HG03025 (cell line): ENCODE results near the gene GLI2.

Source experiments
- ATAC-seq: cut with Tn5 transposase; IDR thresholded peaks from one replicate; pipeline ENCODE4 v1.9.1; 2021; ENCODE audit warnings: mild to moderate bottlenecking, moderate library complexity; ENCODE audit not compliant: unreplicated experiment, low FRiP score

GLI2 gene

DNA sequence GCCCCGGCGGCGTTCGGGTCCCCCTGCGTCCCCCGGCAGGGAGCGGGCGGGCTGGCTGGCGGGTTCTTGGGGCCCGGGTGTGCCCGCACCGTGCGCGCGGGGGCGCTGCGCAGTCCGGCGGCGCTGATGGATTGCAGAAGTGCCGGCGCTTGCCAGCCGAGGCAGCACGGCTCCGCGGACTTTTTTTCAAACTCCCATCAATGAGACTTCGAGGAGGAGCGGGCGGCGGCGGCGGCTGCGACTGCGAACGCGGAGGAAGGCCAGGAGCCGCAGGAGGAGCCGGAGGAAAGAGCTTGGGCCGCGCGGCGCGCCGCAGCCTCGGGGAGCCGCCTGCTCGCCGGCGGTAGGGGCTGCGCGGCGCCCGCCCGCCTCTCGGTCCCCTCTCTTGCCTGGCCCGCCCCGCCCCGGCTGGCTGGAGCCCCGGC, at the start of gene GLI2:
Gene GLI2 (plus strand): TSS at position 123 of the 425 bp plus-strand sequence. CDS start 61,453 bp downstream, outside the sequence.
- ATAC-seq = no peak

DNA sequence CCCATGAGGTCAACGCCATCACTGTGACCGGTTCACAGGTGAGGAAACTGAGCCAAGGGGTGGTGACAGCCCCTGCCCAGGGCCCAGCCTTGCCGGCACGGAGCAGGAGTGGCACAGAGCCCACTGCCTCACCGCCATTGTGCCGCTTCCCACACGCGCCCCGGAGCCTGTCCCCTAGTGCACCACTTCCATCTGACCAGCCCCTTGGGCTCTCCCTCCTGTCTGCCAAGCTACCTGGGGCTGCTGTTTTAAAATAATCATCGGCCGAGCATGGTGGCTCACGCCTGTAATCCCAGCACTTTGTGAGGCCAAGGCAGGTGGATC, 49.7 kb upstream of the GLI2 start:
- no peak for ATAC-seq

DNA sequence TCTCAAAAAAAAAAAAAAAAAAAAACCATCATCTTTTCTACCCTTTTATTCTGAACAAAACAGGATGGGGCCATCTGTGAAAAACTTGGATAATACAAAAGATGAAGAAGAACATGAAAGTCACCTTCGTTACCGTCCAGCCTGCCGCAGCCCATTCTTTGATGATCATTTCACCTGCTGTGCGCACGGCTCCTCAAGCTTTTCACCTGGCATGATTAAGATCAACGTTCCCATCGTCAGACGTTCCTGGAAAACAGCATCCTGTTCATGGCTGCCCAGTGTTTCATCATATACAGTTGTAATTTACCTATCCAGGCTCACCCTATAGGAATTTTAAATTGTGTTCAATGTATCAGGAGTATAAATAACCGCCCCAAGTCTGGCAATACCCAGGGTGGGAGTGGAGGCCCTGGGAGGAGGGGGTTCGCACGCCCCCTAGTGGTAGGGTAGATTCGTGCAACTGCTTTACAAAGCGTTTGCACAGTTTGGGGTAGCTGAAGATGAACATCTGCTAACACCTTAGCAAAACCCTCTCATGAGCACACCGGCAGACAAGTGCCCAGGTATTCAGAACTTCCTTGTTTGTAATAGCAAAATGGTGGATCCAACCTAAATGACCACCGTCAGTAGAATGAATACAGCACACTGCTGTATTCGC, 49.0 kb upstream of the GLI2 start:
- no peak for ATAC-seq

DNA sequence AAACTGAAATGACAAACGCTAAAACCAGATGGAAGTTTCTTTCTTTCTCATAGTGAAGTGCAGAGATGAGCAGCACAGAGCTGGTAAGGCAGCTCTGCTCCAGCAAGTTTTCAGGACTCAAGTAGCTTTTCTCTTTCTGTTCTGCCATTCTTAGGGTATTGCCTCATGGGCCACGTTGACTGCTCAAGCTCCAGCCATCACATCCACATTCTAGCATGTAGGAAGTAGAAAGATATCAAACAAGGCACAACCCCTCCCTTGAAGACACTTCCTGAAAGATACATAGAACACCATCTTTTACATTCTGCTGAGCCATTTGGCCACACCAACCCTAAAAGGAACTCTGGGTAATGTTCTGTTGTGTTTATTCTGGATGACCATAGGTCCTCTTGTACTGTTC, 48.5 kb upstream of the GLI2 start:
- ATAC-seq = no peak

DNA sequence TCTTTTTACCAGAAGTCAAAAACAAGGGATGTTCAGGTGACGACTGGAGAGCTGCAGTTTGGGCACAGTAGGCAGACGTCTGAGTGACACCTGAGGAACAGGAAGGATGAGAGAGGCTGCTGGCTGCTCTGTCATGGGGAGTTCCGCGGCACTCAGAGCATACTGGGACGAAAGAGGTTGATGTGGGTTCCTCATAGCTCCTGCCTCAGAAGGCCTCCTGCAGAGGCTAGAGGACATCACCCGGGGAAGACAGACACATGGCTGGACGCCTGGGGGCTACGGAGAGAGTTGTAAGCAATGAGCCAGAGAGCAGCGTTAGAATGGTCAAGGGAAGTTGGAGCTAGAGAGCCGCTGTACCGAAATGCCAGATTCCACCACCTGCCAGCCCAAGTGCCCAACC, 45.1 kb upstream of the GLI2 start:
- no peak for ATAC-seq

DNA sequence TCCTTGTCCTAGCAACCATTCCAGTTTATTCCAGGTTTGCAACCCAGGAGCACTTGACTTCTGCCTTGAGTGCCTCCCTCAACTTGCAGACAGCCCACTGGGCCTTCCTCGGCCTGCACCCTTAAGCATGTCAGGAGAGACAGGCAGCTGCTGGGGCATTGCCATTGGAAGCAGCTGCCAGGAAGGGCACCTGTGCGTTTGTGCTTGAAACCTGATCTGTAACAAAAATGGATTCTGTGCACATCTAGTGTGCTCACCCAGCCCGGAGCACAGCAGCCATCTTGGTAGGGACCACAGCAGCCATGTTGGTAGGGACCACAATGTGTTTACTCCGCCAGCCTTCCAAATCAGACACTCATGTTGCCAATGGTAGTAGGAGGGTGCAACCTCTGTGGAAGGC, 44.3 kb upstream of the GLI2 start:
- no peak for ATAC-seq

DNA sequence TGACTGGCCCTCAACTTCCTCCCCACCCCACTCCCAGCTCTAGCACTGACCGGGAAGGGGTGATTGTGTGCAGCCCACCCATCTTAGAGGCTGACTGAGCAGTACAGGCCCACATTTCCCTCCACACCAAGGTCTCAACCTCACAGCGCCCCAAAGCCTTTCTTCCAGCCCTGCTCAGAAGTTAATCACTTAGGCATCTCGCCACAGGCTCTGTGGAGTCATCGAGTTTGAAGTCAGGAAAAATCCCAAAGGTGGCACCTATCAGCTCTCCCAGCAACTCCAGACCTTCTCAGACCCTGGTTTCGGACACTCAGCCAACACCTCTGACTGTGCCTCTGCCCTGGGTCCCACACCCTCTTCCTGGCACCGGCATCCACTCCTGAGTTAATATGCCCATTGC, 43.0 kb upstream of the GLI2 start:
- no peak for ATAC-seq

DNA sequence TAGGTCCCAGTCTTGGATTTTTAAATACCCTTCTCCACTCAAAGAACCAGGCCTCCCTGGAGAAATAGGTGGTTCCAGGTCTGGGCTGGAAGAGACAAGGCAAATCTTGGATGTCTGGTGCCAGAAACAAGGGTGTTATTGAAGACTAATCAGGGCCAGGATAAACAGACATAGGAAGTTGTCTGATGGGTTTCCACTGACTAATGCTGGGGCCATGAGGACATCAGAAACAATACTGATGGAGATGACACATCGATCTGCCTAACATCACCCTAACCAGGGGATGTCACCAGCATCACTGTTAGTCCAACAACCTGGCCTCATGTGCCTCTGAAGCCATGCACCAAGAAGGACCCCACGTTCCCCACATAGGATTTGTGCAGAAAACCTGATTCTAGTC, 42.5 kb upstream of the GLI2 start:
- no peak for ATAC-seq

DNA sequence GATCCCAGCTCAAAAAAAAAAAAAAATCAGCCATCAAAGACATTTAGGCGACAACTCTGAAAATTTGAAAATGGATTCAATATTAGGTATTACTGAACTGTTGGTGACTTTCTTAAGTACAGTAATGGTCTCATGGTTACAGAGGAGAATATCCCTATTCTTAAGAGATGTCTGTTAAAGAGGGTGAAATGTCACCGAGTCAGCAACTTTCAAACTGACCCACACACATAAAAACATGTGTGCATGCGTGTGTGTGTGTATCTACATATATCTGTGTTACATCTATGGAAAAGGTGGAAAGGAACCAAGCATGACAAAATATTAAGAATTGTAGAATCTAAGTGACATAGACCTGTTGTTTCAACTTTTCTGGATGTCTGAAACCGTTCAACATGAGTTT, 41.6 kb upstream of the GLI2 start:
- no peak for ATAC-seq

DNA sequence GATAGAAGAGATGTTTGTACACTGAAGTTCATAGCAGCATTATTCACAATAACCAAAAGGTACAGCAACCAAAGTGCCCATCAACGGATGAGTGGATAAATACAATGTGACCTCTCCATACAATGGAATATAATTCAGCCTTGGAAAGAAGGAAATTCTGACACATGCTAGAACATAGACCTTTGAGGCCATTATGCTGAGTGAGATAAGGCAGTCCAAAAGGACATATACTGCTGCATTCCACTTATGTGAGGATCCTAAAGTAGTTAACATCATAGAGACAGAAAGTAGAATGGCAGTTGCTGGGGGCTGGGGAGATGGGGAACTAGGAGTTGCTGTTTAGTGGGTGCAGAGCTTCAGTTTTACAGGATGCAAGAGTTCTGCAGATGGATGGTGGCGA, 38.2 kb upstream of the GLI2 start:
- ATAC-seq = no peak

DNA sequence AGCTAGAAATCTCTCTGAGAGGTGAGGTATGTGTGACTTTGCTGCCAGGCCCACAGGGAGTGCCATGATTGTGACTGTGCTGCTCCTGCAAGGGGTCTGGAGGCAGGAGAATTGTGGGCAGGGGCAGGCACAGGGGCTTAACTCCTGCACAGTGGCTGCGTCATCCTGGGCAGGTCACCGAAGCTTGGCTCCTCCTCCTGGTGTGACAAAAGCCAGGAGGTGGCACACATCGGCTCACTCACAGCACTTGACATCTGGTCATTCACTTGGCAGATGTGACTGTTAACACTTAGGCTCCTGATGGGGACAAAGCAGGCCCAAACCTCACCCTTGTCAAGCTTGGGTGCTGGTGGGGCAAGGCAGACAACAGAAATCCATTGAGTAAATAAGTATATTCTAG, 36.4 kb upstream of the GLI2 start:
- no peak for ATAC-seq

DNA sequence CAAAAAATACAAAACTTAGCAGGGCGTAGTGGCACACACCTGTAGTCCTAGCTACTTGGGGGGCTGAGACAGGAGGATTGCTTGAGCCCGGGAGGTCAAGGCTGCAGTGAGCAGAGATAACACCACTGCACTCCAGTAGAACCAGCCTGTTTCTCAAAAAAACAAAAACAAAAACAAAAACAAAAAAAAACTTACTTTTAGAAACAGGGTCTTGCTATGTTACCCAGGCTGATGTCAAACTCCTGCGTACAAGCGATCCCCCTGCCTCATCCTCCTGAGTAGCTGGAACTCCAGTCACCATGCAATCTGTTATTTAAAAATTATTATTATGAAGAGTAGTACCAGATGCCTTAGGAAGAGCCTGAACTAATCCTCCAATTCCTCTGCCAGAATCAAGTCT, 35.0 kb upstream of the GLI2 start:
- no peak for ATAC-seq

DNA sequence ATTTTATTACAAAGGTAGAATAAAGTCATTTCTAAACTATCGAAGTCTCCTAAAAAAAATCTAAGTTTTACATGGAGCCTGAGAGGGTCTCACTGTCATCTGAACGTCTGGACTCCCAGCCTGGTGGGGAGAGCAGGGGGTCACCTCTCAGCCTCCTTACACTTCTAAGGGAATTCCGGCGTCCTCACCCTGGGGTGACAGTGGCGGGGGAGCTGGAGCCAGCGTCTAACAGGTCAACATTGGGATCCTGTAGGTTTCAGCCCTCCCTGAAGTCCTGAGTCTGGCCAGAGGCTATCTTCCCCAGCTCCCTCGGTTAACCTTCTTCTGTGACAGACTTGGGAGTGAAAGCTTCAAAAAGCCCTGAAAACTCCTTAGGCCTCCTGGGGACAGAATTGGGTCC, 34.6 kb upstream of the GLI2 start:
- no peak for ATAC-seq

DNA sequence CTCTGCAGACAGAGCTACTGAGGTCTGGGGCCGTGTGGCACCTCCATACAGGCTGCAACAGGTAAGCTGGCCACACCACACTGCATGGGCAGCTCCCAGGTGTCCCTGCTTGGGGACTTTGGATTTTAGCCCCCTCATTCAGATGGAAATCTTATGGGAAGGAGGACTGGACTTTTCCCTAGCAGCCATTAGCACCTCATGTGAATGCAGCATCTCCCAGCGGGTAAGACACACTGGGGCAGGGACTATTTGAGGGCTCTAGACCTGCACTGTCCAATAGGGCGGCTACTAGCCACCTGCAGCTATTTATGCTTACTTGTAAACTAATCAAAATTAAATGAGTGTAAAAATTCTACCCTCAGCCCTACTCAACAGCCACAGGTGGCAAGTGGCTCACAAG, 34.2 kb upstream of the GLI2 start:
- no peak for ATAC-seq

DNA sequence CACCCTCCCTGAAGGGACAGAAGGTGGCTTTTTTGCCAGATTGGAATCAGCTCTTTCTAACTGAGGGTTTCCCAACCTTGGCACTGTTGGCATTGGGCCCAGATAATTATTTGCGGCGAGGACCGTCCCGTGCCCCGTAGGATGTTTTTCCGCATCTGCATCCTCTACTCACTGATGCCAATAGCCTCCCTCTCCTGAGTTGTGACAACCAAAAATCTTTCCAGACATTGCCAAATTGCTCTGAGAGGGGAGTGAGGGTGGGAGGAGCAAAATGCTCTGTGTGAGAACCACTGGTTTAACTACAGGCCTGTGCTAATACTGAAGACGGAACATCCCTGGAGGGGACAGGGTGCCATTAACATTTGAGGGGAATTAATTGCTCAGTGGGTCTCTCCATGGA, 33.6 kb upstream of the GLI2 start:
- ATAC-seq = no peak

DNA sequence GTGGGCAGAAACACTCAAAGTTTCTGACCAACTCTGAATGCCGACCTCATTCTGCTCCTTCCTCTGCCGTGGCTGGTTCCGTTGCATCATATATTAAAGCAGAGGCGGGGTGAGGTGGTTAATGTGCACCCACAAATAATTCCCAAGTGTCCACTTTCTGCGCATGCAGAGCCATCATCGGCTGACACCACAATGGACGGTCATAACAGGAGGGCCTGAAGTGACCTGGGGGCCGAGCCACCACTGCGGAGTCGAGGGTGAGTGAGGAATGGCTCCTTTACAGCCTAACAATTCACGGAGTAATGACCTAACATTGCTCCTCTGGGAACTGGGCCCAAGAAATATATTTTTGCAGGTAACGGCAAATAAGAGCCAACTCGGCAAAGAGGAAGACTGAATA, 32.9 kb upstream of the GLI2 start:
- ATAC-seq = no peak

DNA sequence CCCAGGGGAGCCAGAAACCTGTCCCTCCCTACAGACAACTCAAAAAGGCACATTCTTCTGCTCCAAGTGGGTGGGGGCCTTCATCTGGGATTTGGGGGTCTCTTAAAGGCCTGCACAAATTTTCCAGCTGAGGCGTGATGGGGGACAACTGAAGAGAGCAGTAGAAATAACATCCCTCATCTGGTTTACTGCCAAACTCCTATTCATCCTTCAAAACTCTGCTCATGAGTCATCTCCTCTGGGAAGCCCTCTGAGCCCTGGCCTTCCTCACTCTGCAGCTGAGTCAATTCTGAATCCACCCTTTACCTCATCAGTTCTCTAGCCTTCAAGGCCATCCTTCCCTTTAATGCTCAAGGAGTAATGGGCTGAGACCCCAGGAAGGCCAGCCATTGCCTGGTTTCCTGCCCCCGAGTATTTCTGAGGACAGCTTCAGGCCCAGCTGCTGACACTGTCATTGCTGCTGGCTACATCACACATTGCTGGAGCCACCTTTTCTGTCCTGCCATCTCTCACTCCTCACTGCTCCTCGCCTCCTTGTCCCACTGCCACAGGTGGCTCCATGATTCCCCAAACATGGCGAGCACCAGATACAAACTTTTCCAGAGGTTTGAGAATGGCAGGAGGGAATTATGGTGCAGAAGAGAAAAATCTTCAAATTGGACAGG, 32.2 kb upstream of the GLI2 start:
- no peak for ATAC-seq

DNA sequence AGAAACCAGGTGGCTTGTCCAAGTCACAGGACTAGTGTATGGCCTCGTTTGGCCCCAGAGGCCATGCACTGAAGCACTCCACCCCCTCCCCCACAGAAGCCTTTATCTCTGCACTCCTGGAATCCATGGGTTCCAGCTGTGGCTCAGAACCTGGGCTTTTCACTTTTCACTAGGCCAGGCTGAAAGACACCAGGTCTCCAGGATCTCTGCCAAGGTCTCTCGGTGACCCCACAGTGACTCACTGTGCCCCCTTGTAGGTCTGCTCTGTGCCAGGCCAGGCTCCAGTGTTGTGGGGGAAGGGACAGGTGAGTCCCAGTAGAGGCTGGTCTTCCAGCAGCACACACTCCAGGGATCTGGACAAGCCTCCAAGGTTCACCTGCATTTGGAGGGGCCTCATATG, 31.0 kb upstream of the GLI2 start:
- no peak for ATAC-seq

DNA sequence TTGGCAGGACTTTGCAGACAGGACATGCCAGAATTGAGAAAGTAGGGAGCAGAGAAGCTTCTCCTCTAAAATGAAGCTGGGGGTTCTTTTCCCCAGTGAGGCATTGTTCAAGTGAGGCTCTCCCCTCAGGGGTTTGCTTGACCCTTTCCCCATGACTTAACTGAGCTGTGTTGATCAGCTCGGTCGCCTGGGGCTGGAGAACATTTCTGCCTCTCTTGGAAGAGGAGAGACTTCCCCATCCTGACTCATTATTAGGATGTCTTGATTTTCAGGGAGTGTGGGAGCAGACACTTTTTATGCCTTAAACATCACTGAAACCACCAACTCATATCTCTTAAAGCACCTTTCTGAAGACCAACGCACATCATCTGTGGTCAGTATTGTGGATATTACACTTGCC, 27.9 kb upstream of the GLI2 start:
- ATAC-seq = no peak

DNA sequence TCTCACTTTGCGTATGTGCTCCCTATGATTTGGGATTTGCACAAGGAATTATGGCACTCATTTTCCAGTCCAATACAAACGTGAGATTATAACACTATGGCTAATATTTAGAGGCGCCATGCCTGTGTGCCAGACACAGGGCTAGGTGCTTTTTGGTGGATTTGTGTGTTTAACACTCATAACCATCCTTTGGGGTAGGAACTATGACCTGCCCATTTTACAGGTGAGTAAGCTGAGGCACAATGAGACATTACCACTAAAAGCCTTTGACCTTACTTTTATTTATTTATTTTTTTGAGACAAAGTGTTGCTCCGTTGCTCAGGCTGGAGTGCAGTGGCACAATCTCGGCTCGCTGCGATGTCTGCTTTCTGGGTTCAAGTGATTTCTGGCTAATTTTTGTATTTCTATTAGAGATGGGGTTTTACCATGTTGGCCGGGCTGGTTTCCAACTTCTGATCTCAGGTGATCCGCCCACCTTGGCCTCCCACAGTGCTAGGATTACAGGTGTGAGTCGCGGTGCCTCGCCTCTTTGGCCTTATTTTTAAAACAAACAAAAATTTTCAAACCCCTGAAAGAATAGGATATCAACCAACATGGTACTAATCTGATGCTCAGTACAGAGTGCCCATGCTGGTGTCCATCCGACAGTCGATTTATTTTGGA, 26.6 kb upstream of the GLI2 start:
- ATAC-seq = no peak

DNA sequence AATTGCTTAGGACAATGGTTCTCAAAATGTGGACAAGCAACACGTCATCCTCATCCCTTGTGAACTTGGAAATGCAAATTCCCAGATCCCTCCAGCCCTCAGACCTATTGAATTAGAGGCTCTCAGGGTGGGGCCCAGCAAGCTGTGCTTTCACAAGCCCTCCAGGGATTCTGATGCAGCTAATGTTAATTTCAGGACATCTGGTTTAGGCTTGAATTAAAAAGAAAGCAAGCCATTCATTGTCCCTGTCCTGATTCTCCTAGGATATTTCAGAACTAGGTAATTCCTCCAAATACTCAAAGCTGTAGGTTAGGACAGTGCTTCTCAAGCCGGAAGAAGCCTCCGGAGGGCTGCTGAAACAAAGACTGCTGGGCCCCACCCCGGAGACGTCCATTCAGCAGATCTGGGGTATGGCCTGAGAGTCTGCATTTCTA, 26.0 kb upstream of the GLI2 start:
- no peak for ATAC-seq

DNA sequence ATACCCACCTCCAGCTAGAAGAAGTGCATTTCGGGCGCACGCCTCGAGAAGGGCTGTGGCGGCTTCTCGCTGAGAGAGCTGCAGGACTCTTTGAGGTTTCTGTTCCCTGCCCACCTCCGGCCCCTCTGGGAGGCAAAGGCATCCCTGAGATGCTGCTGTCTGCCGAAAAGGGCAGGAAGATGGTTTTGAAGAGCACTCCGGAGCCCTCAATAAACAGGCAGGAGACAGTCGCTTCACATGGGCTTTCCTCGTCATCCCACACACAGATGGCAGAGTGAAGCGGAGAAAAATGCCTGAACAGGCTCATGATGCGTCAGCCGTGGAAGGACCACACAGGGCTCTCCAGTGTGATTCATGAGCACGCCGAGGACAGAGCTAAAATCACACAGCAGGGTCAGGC, 25.4 kb upstream of the GLI2 start:
- no peak for ATAC-seq
